OCI-LY1 (cell line): ENCODE data around the gene CHEK2.

Experiments used
- EZH2 ChIP-seq: fragments of 200-600 bp; sonication (generic), shearing (Covaris generic); IDR thresholded peaks from 2 replicates; pipeline ENCODE4 v1.8.0; 2017; ENCODE audit warnings: borderline replicate concordance, mixed run types, mild to moderate bottlenecking, antibody characterized with exemption, low read length, moderate library complexity, mixed read lengths
- TF ChIP-seq, protein P1 (sequence below): fragments of 200-600 bp; sonication (generic), shearing (Covaris generic); IDR thresholded peaks from 2 replicates; pipeline ENCODE4 v1.5.1; 2017; ENCODE audit warnings: mild to moderate bottlenecking, antibody characterized with exemption, low read length, moderate library complexity, mixed read lengths

GRCh38 chr22:28710107-28710506 lies 31.5 kb downstream of the CHEK2 start:
- TF ChIP-seq, protein P1, sequence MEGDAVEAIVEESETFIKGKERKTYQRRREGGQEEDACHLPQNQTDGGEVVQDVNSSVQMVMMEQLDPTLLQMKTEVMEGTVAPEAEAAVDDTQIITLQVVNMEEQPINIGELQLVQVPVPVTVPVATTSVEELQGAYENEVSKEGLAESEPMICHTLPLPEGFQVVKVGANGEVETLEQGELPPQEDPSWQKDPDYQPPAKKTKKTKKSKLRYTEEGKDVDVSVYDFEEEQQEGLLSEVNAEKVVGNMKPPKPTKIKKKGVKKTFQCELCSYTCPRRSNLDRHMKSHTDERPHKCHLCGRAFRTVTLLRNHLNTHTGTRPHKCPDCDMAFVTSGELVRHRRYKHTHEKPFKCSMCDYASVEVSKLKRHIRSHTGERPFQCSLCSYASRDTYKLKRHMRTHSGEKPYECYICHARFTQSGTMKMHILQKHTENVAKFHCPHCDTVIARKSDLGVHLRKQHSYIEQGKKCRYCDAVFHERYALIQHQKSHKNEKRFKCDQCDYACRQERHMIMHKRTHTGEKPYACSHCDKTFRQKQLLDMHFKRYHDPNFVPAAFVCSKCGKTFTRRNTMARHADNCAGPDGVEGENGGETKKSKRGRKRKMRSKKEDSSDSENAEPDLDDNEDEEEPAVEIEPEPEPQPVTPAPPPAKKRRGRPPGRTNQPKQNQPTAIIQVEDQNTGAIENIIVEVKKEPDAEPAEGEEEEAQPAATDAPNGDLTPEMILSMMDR = no peak
- TF ChIP-seq EZH2 = no peak
